GM18520 (cell line): ENCODE data around the gene UVRAG.
"Not testable (repeated sequence)": the region's sequence is repeated elsewhere in the genome, so short reads cannot be mapped to it uniquely, and the experiment has no call there.

Experiments used
- ATAC-seq: cut with Tn5 transposase; IDR thresholded peaks from one replicate; pipeline ENCODE4 v1.9.1; 2021; ENCODE audit not compliant: unreplicated experiment

The UVRAG gene

DNA sequence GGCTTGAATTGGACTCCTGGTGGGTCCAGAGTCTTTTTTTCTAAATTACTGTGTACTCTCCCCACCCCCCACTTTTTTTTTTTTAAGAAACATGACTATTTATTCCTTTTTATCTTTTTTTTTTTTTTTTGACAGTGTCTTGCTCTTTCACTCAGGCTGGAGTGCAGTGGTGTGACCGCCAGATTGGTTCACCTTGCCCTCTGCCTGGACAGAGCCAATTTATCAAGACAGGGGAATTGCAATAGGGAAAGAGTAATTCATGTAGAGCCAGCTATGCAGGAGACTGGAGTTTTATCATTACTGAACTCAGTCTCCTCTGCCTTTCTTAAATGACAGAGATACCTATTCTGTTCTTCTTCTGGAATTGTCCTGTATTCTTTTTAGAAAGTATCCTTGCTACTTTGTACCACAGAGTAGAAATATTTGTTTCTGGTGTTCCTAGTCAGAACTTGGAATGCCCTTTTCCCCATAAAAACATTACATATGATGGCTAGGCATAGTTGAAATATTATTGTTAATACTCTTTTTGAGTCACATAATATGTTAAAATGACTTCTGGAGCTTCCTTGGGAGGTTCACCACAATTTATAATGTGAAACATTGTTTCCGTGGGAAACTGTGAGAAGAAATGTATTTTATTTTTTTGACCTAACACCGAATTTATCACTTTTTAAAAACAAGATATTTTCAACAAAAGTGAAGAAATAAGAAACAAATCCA is 95.6 kb downstream of the UVRAG start:
- no peak for ATAC-seq

DNA sequence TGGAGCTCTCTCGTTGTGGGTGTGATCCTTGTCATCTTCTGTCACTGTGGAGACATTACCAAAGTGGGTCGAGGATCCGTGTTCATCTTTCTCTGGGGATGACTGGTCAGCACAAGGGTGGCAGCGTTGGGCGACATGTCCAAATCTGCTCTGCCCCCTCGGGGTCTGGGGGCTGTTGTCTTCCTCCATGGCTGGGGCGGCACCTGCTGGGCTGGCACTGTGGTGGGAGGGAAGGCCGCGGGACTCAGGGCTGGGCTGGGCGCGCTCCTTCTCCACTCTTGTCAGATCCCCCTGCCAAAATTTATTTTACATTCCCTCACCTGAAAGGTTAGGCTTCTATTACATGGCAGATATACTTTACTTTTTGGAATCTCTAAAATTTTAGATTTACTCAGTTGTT is 96.4 kb downstream of the UVRAG start:
- ATAC-seq, result no peak

GRCh38 chr11:75913984-75914383 is 99.0 kb downstream of the UVRAG start:
- ATAC-seq, result no peak

DNA sequence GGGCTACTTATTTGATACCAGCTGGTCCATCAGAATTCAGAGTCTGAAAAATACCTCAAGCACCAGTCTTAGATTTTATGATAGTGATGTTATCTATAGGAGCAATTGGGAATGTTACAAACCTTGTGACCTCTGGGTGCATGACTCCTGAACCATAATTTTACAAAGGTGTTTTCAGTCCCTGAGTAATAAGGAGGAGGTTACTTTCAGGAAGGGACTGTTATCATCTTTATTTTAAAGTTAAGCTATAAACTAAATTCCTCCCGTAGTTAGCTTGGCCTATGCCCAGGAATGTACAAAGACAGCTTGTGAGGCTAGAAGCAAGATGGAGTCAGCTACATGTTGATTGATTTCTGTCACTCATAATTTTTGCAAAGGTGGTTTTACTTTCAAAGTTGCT is 101.9 kb downstream of the UVRAG start:
- no peak for ATAC-seq

DNA sequence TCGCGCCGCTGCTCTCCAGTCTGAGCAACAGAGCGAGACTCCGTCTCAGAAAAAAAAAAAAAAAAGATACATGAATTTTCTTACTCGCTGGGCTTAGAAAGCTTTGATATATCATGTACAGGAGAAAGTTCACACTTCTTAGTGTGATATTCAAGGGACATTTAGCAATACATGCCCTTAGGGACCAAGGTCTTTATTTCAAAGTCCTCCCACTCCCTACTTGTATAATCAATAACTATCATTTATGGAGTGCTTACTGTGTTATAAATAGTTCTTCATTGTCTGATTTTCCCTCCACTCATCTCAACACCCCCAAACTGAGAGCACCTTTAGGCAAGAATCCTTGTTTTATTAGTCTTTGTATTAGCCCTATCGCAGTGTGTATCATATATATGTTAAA is 103.3 kb downstream of the UVRAG start:
- ATAC-seq, result no peak

DNA sequence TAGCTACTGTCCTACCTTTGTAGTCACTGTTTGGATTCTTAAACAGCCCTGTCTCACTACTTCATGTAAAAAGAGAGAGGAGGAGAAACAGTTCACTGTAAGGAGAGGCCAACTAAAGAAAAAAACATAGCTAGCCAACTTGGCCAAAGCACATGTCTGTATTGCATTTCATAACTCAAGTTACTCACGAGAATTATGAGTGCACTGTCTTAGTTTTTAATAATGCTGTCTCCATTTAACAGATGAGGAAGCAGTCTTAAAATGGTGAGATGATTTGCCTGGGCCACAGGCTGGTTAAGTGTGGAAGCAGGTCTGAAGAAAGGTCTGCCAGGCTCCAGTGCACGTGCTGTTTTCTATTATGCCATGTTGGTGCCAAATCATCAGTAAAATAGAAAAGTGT is 104.5 kb downstream of the UVRAG start:
- ATAC-seq, result no peak

DNA sequence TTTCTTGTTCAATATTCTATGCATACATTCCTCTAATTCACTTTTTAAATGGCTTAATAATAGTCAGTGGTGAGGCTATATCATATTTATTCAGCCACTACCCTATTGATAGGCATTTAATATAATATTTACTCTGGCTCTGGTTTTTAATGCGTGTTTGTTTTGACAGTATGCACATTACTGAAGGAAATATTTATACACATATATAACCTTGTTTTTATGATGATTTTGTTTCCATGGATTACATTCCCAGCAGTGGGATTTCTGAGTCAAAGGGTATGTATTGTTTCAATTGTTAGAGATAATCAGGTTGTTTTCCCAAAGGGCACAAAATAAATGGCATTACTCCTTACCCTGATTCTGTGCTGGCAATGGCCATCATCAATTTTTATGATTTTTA is 105.8 kb downstream of the UVRAG start:
- ATAC-seq, result no peak

- no peak for ATAC-seq
Observed at GRCh38 chr11:75921808-75922207, 106.8 kb downstream of the UVRAG start.

GRCh38 chr11:75924966-75925784 is 110.2 kb downstream of the UVRAG start:
- ATAC-seq, result no peak

- ATAC-seq, result no peak
Observed at GRCh38 chr11:75925785-75926164, 110.8 kb downstream of the UVRAG start.

DNA sequence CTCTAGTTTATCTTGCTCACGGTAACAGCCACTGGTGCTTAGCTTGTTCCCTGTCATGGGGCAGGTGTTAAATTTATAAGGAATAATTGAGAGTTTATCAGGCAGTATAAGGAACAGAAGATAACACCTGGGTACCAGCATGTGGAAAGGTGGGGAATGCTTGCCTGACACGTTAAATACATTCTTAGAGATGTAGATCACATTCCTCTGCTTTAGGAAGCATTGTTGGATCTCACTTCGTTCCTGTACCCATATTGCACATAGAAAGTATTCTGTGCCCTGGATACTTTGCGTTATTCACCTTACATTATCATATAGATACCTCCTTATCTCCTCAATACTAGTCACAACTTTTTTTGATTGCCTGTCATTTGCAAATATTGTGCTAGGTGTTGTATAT is 114.7 kb downstream of the UVRAG start:
- no peak for ATAC-seq

DNA sequence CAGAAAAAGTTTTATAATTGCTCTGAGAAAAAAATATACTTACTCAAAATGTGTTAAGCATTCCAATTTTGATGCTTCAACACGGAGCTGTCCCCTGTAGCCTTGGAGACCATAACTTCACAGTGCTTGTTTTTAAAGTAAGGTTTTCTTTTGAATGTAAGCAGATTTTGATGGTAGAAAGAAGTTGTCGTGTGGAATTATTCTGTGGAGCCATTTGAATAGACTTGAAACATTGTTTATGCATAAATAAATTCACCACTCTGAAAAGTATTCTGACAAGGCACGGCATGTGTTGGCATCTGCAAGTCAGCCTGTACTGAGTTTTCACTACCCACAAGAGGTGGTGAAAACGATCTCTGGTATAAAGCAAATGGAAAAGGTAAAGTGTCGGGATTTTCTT is 115.5 kb downstream of the UVRAG start:
- ATAC-seq, result no peak

- no peak for ATAC-seq
Observed at GRCh38 chr11:75931124-75931523, 116.1 kb downstream of the UVRAG start.

- not testable (repeated sequence) for ATAC-seq
Observed at GRCh38 chr11:75933736-75934135, 118.7 kb downstream of the UVRAG start.

GRCh38 chr11:75934851-75935250 is 119.8 kb downstream of the UVRAG start:
- ATAC-seq, result no peak

GRCh38 chr11:75938543-75938942 is 123.5 kb downstream of the UVRAG start:
- no peak for ATAC-seq

DNA sequence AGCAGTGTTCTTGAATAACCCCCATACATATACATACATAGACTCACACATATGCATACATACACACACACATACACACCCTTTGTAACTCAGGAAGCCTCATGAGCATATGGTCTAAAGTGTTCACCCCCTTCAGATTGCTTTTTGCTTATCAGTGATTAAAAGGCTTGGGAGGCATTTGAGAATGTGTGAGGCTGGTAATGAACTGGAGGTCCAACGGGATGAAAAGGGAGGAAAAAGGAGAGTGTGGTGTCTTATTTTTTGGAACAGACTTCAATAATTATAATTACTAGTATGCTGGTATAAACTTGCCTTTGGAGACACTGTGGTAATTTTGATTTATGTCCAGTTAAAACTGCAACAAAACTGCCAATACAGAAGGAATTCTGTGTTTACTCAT is 124.5 kb downstream of the UVRAG start:
- ATAC-seq, result no peak

DNA sequence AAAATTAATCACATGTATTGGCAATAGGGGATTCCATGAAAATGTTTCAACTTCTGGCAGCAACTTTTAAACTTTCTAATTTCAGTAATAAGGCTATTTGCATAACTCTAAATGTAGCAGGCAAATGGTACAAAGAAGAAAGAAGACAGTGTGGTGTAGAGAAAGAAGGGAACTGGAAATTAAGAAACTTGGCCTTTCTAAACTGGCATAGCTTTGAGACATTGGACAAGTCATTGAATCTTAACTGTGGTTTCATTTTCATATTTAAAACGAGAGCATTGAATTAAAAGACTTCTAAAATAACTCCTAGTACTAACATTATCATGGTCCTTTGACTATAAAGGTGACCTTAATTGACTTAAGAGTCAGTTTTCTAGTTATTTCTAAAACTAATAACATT is 125.0 kb downstream of the UVRAG start:
- no peak for ATAC-seq

GRCh38 chr11:75940911-75941310 is 125.9 kb downstream of the UVRAG start:
- no peak for ATAC-seq

- no peak for ATAC-seq
Observed at GRCh38 chr11:75944515-75944914, 129.5 kb downstream of the UVRAG start.

DNA sequence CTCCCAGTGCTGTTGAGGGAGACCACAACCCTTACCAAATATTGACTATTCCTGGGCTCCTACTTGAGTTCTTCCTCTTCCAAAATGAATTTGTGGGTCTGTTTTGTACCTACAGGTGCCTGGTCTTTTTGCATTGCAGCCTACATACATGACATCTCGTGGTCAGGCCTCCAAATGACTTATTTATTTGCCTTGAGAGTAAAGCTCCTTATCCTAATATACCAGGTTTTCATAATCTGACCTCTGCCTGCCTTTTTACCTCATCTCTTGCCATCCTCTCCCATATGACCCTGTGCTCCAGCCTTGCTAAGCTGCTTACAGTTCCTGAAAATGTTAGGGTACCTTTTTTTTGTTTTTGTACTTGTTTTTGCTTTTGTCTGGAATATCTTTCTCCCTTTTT is 130.4 kb downstream of the UVRAG start:
- no peak for ATAC-seq

DNA sequence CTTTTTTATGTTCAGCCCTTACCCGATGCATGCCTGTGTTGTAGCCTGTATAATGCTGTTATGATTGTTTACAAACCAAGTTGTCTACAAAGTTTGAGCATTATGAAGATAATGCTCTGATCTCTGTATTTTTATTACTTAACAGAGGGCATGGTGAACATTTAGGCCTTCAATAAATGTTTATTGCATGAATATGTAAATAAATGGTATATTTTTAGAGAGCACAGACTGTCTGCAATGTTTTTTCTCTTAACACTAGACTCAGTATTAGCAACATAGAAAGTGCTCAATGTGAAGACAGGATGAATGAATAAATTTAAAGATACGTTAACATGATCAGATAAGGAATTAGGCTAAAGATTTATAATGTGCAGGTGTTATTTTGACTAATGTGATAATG is 130.9 kb downstream of the UVRAG start:
- no peak for ATAC-seq
